Esophagus muscularis mucosa (tissue), 4 donors: ENCODE data around the gene RAB8A. TPM values are rescaled to one million over a fixed set of nuclear protein-coding genes. Genes with fewer than 3 reads are reported as not detected.
"Not testable (repeated sequence)": the region's sequence is repeated elsewhere in the genome, so short reads cannot be mapped to it uniquely, and the experiment has no call there.

Source experiments
- DNase-seq: peaks from one replicate; pipeline ENCODE4 v3.0.0-alpha.2; 2017; ENCODE audit errors: extremely low spot score
- H3K27ac ChIP-seq, 4 donors: fragments of 200-600 bp; sonication (generic); replicated peaks in 1 of 4; 1 replicate in 3 of 4; 2 replicates in 1 of 4; pipeline ENCODE4 v1.5.1; 2016 to 2019; ENCODE audit warnings: mild to moderate bottlenecking in 1 of 4
- H3K27me3 ChIP-seq, 4 donors: fragments of 200-600 bp; sonication (generic); one replicate each; pipeline versions ENCODE4 v1.5.1 to v1.6.0; 2016 to 2019
- H3K36me3 ChIP-seq, 4 donors: fragments of 200-600 bp; sonication (generic); one replicate each; pipeline ENCODE4 v1.5.1; 2016 to 2019
- H3K4me1 ChIP-seq, 4 donors: fragments of 200-600 bp; sonication (generic); one replicate each; pipeline ENCODE4 v1.5.1; 2016 to 2019
- H3K4me3 ChIP-seq, 4 donors: fragments of 200-600 bp; sonication (generic); 1 replicate in 2 of 4; 2 replicates in 2 of 4; pipeline ENCODE4 v1.5.1; 2016 to 2019; ENCODE audit warnings: mild to moderate bottlenecking in 4 of 4, moderate library complexity in 1 of 4
- H3K9me3 ChIP-seq, 4 donors: fragments of 200-600 bp; sonication (generic); 1 replicate in 3 of 4; 2 replicates in 1 of 4; pipeline ENCODE4 v1.5.1; 2016 to 2019
- CTCF ChIP-seq, 3 experiments: fragments of 200-600 bp in 2 of 3; fragments of 450-650 bp in 1 of 3; sonication (generic) in 2 of 3; IDR thresholded peaks; one replicate each; pipeline ENCODE4 v1.5.1; 2017 to 2019; ENCODE audit warnings: antibody characterized with exemption in 3 of 3, mild to moderate bottlenecking in 2 of 3, moderate library complexity in 1 of 3
- EP300 ChIP-seq: sonication (generic); formaldehyde crosslinking; IDR thresholded peaks from one replicate; pipeline ENCODE4 v1.6.1; 2017; ENCODE audit warnings: antibody characterized with exemption
- POLR2A ChIP-seq: fragments of 450-650 bp; IDR thresholded peaks from one replicate; pipeline ENCODE4 v1.6.1; 2017; ENCODE audit warnings: antibody characterized with exemption, moderate library complexity, mild to moderate bottlenecking, low read depth
- POLR2AphosphoS5 ChIP-seq, 2 donors: sonication (generic); formaldehyde crosslinking; IDR thresholded peaks; one replicate each; pipeline ENCODE4 v1.6.1; 2017; ENCODE audit warnings: antibody characterized with exemption in 2 of 2
- WGBS: methylation state at CpG from one replicate; pipeline ENCODE4 v1.1.5; 2018; 5-methylcytosine and 5-hydroxymethylcytosine counted together
- intact Hi-C: fragments of 100-400 bp; cut with DNase I; formaldehyde crosslinking; loops from one replicate; pipeline ENCODE4 v1.15.1; 2023
- total RNA-seq, 4 donors: library from RNA; depleted of rRNA; stranded (reverse); fragments of >200 nt; gene quantifications; one replicate each; pipeline versions ENCODE4 v1.1.0 to v1.2.1, GENCODE V29; 2016

RAB8A gene
- total RNA-seq, 4 donors from 2014 or later: 37.9 to 56.4 (median 42.9) TPM

GRCh38 chr19:16098416-16098768, 13.3 kb upstream of the RAB8A start:
- H3K4me1 ChIP-seq: peaks cover 0 to 48% (median 43%) of the 10 kb centered on the region in 4 donors
- no peak overlapping the region for H3K4me3 ChIP-seq
- H3K27ac ChIP-seq: peak overlapping the region; percentile 64 to 100 (median 98)
- intact Hi-C loops: no loop called here
- no peaks in the 10 kb centered on the region for H3K9me3 ChIP-seq
- TF ChIP-seq POLR2A: no peak
- TF ChIP-seq POLR2AphosphoS5 (IDR thresholded peaks at IDR 0.05): no peak
- no peak for TF ChIP-seq CTCF (IDR thresholded peaks at IDR 0.05)
- TF ChIP-seq EP300: no peak
- peaks cover 79 to 100% (median 99%) of the 10 kb centered on the region in 4 donors for H3K36me3 ChIP-seq
- no peaks in the 10 kb centered on the region for H3K27me3 ChIP-seq
- WGBS: 80% methylated on average over 6 of the region's 6 CpGs
- no peak for DNase-seq

- 85% methylated on average over 6 of the region's 6 CpGs for WGBS
- Histone ChIP-seq H3K27me3 (no peaks in the 10 kb centered on the region), H3K4me1 (peaks cover 0 to 44% (median 40%) of the 10 kb centered on the region in 4 donors), H3K27ac (peak overlapping the region; percentile 64 to 100 (median 98)), H3K4me3 (no peak overlapping the region), H3K36me3 (peaks cover 78 to 100% (median 99%) of the 10 kb centered on the region in 4 donors), H3K9me3 (no peaks in the 10 kb centered on the region)
- TF ChIP-seq POLR2AphosphoS5 (IDR thresholded peaks at IDR 0.05): no peak
- TF ChIP-seq CTCF (IDR thresholded peaks at IDR 0.05): no peak
- TF ChIP-seq POLR2A: no peak
- TF ChIP-seq EP300: no peak
- intact Hi-C loops: no loop called here
- DNase-seq: no peak
These were observed 12.9 kb upstream of the RAB8A start for GRCh38 chr19:16098821-16099220.

- H3K4me3 ChIP-seq, H3K27me3 ChIP-seq, intact Hi-C loops, H3K9me3 ChIP-seq, DNase-seq: not testable (repeated sequence)
- Histone ChIP-seq H3K27ac (peak overlapping the region; percentile 64 to 100 (median 98)), H3K4me1 (peaks cover 0 to 38% (median 34%) of the 10 kb centered on the region in 4 donors), H3K36me3 (peaks cover 74 to 100% (median 99%) of the 10 kb centered on the region in 4 donors)
- WGBS: 83% methylated on average over 8 of the region's 8 CpGs
- peak in 1 of 2 donors; percentile 6 for TF ChIP-seq POLR2AphosphoS5 (IDR thresholded peaks at IDR 0.05)
These were observed 12.2 kb upstream of the RAB8A start for GRCh38 chr19:16099314-16099965.

- Histone ChIP-seq H3K27ac (peak overlapping the region in 2 of 4 donors; percentile 97 to 100), H3K27me3 (no peaks in the 10 kb centered on the region), H3K36me3 (peaks cover 63 to 98% (median 96%) of the 10 kb centered on the region in 4 donors), H3K9me3 (no peaks in the 10 kb centered on the region), H3K4me3 (no peak overlapping the region), H3K4me1 (peaks cover 0 to 27% (median 24%) of the 10 kb centered on the region in 4 donors)
- DNase-seq: no peak
- intact Hi-C loops: no loop called here
- TF ChIP-seq POLR2A (no peak), POLR2AphosphoS5 (IDR thresholded peaks at IDR 0.05) (no peak), CTCF (IDR thresholded peaks at IDR 0.05) (no peak), EP300 (no peak)
- 84% methylated on average over 4 of the region's 4 CpGs for WGBS
These were observed 11.2 kb upstream of the RAB8A start for GRCh38 chr19:16100524-16100923.

- intact Hi-C loops: no loop called here
- H3K27me3 ChIP-seq: no peaks in the 10 kb centered on the region
These were observed 7.0 kb upstream of the RAB8A start for GRCh38 chr19:16104722-16105121.

More at GRCh38 chr19:16104722-16105121, 7.0 kb upstream of the RAB8A start:
- 90% methylated on average over 6 of the region's 6 CpGs for WGBS
- H3K4me1 ChIP-seq: no peaks in the 10 kb centered on the region
- H3K9me3 ChIP-seq: no peaks in the 10 kb centered on the region
- peak overlapping the region; percentile 13 to 69 (median 48) for H3K27ac ChIP-seq
- peaks cover 39 to 58% (median 55%) of the 10 kb centered on the region in 4 donors for H3K36me3 ChIP-seq
- no peak for DNase-seq
- no peak overlapping the region for H3K4me3 ChIP-seq
- TF ChIP-seq CTCF (IDR thresholded peaks at IDR 0.05) (no peak), EP300 (no peak), POLR2AphosphoS5 (IDR thresholded peaks at IDR 0.05) (no peak), POLR2A (no peak)
